IPS-NIHi7 (cell line): Measurements from ENCODE around the gene TPRG1L.

Experiments
- DNase-seq: peaks from one replicate; pipeline ENCODE4 v3.0.0; 2012; ENCODE audit warnings: mixed read lengths; ENCODE audit errors: extremely low spot score

TPRG1L gene

GRCh38 chr1:3628445-3628844 is 3.6 kb downstream of the TPRG1L start:
- DNase-seq = no peak

GRCh38 chr1:3629561-3630160 is 4.8 kb downstream of the TPRG1L start:
- no peak for DNase-seq

DNA sequence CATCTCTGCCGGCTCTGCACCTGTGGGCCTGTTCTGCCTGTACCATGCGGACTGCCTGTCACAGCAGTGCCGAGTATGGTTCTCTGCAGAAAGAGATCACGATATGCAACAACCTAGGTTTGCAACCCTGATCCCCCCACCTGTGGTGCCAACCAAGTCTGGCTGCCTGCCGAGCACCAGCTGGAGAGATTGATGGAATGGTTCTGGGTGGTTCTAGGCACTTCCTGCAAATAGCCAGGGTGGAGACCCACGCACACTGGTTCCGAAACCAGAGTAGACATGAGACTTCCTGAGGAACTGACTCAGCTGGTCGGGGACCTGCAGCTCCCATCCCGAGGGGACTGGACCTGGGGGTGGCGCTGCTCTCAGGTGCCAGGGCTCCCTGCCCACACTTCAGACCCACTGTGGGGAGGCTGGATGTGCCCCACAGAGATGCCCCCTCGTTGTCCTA is 5.4 kb downstream of the TPRG1L start:
- no peak for DNase-seq

DNA sequence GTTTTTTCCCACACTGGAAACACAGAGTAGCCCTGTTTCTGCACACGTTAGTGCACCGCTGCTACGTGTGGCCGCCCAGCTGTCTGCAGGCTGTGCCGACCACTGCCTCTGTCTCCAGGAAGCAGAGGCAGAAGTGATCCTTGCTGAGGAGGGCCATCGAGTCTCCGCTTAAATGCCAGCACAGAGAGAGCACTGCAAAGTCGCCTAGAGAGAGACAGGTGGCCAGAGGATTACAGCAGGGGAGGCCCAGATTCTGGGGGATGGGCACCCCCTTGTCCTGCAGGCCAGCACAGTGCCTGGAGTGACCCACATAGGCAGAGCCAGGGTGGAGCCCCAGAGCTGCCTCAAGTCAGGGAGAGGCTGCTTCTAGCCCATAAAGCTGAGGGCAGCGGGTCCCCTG is 6.1 kb downstream of the TPRG1L start:
- DNase-seq = no peak

- DNase-seq = no peak
Observed at GRCh38 chr1:3631320-3632260, 6.8 kb downstream of the TPRG1L start.

GRCh38 chr1:3632298-3632697 is 7.5 kb downstream of the TPRG1L start:
- DNase-seq = no peak

DNA sequence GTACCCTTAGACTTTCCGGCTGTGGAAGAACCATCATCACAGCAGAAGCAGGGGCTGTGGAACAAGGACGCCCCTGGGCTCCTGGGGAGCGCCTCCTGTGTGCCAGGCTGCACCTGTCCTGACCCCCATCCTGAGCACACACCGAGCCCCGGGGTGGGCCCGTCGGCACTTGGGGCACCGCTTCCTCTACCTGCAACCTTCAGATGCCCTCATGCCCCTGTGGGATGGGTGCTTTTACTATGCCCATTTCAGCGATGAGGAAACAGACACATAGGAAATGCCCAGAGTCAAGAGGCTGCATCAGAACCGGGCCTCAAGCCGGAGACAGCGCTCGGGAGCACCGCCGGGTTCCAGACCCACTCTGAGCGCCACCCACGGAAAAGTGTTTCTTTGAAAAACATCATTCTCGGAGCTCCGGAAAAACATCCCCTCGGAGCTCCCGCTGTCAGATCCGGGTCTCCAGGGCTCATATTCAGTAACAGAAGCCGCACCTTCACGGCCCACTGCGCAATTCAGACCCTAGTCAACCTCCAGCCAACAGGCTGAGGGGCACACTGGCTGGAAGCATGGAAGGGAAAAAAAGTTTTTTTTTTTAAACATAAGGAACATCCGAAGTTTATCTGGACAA is 8.0 kb downstream of the TPRG1L start:
- no peak for DNase-seq

GRCh38 chr1:3633344-3634058 is 8.7 kb downstream of the TPRG1L start:
- DNase-seq = no peak

DNA sequence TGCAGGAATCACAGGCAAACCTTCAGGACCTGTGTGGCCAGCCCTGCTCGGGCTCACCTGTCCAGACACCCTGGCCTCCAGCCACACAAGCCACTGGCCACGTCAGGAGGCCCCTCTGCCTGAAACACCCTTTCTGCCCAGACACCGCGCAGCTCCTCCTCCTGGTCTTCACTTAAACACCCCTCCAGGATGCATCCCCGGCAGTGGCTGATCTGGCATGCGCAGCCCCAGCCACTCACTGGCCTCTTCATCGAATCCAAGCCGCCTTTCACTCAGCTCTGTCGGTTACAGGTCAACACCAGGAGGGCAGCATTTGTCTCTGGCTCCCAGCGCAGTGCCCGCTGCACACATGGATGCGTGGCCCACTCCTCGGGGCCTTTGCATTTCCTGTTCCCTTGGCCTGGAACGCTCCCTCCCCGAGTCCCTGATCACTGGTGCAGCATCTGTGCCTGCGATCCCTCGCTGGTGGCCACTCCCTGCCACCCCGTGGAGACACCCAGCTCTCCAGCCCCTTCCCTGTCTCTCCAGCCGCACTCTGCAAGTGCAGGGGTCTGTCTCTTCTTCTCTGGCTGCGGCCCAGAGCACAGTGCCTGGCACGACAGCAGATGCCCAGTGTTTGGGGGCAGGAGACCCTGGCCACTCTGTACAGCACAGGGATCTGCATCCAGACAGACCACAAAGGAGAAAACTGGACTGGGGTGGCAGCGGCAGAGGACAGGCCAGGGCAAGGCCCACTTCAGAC is 9.4 kb downstream of the TPRG1L start:
- no peak for DNase-seq

DNA sequence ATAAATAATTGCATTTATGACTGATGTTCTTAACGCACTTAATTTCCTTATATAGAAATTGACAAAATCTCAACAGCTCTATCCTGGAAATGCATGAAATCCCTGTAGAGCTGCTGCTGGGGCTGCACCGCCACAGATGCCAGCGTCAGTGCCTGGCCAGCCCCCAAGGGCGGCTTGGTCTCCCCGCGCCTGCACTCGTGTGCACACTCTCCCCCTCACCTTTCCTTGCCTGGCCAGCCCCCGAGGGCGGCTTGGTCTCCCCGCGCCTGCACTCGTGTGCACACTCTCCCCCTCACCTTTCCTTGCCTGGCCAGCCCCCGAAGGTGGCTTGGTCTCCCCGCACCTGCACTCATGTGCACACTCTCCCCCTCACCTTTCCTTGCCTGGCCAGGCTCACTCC is 11.3 kb downstream of the TPRG1L start:
- no peak for DNase-seq

DNA sequence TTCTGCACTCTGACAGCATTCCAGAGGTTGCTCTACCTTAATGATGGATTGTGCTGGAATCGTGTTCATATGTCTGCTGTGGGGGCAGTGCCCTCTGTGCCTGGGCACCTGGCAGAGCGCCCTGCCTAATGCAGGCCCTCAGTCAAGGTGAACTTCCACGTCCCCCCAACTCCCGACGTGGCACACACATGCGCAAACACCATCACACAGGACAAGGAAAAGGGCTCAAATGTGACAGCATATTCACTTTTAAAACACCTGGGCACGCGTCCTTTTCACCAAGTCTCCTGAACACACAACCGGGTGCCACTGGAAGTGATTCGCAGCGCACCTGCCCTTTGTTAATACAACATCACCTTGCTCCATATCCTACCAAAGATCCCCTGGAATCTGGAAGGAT is 11.7 kb downstream of the TPRG1L start:
- DNase-seq = no peak

DNA sequence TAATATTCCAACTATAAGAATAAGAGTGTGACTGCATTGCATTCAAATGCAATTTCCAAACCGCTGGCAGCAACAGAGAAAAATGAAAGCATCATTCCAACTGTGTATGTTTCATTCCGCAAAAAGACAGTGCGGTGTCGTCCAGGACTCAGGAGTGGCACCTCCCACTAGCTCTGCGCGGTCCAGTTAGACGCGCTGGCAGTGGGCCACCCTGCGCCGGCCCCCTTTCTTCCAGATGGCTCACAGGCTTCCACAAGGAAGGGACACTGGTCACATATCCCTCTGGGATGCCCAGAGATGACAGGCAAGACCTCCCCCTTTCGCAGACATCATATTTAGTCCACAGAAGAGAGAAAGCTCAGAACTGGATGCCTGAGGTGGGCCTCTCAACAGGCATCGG is 13.2 kb downstream of the TPRG1L start:
- DNase-seq = no peak

DNA sequence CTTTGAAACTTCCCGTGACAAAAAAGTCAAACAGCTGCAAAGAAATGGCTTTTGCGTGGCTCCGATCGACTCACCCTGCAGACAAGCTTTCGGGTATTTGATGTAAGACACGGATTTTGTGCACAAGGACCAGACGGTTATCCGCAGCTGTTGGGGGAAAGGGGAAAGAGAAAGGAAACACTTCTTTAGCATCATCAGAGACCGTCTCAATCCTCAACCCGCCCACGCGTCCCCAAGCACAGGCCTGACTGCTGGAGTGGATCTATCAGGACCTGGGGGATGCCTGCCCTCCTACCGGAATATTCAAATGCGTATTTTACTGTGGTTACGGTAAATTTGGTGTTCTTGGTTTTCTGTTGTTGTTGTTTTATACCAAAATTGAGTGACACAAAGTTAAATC is 13.9 kb downstream of the TPRG1L start:
- DNase-seq = no peak

- DNase-seq = no peak
Observed at GRCh38 chr1:3639397-3639911, 14.6 kb downstream of the TPRG1L start.

GRCh38 chr1:3640121-3640837 is 15.5 kb downstream of the TPRG1L start:
- no peak for DNase-seq

- DNase-seq = no peak
Observed at GRCh38 chr1:3641046-3641760, 16.4 kb downstream of the TPRG1L start.

DNA sequence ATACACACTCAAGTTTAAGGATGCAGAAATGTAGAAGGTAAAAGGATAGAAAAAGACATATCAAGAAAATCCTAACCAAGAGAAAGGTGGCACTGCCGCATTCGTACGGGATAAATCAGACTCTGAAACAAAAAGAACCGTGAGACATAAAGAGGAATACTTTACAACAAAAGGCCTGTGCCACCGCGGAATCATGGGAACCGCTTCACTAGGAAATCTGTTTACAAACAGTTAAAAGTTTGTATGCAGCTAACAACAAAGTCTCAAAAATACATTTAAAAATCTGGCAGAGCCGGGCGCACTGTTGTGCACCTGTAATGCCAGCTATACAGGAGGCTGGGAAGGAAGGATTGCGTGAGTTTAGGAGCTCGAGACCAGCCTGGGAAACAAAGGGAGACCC is 17.0 kb downstream of the TPRG1L start:
- DNase-seq = no peak

GRCh38 chr1:3642919-3643675 is 18.3 kb downstream of the TPRG1L start:
- no peak for DNase-seq

GRCh38 chr1:3644273-3644672 is 19.5 kb downstream of the TPRG1L start:
- no peak for DNase-seq
